Measurements from ENCODE around the gene PCDHA4.
"Not testable (repeated sequence)": the region's sequence is repeated elsewhere in the genome, so short reads cannot be mapped to it uniquely, and the experiment has no call there.

PCDHA4 gene

GRCh38 chr5:140796072-140796717 lies 10.7 kb upstream of the PCDHA4 start:
- H3K9me3 ChIP-seq (ENCODE audit: control insufficient read depth, insufficient read depth, low read depth, low read length); H3K36me3 ChIP-seq (ENCODE audit: control insufficient read depth in 2 of 2, insufficient read depth in 1 of 2, low read length in 2 of 2); H3K27ac ChIP-seq (ENCODE audit: extremely low read depth, low read depth, low read length); H3K4me3 ChIP-seq (ENCODE audit: low read depth, low read length); H3K4me1 ChIP-seq (ENCODE audit: control insufficient read depth, insufficient read depth, low read length); POLR2A ChIA-PET: not testable (repeated sequence)
- CTCF ChIA-PET: interaction anchor here (1.0 to 1.9 kb wide), 2 partner anchors 10 to 11 kb away, joined by 4 to 6 read pairs; partner anchors contain the start of genes PCDHA1 and PCDHA4
- TF ChIP-seq REST (tag by site-specific recombination; IDR thresholded peaks at IDR 0.05): peak; percentile 52; the same call in 1 of the 2 replicates

GRCh38 chr5:140796718-140797095 lies 10.2 kb upstream of the PCDHA4 start:
- Histone ChIP-seq H3K36me3 (ENCODE audit: control insufficient read depth in 2 of 2, insufficient read depth in 1 of 2, low read length in 2 of 2) (no peaks in the 10 kb centered on the region), H3K4me1 (ENCODE audit: control insufficient read depth, insufficient read depth, low read length) (no peaks in the 10 kb centered on the region), H3K9me3 (ENCODE audit: control insufficient read depth, insufficient read depth, low read depth, low read length) (no peaks in the 10 kb centered on the region), H3K4me3 (ENCODE audit: low read depth, low read length) (no peak overlapping the region), H3K27ac (ENCODE audit: extremely low read depth, low read depth, low read length) (no peak overlapping the region)
- TF ChIP-seq ZNF37A (tag by site-specific recombination; IDR thresholded peaks at IDR 0.05) (no peak), GLIS1 (tag by site-specific recombination; IDR thresholded peaks at IDR 0.05) (no peak), ZNF701 (tag by site-specific recombination; IDR thresholded peaks at IDR 0.05) (no peak), ZNF580 (tag by site-specific recombination; IDR thresholded peaks at IDR 0.05) (no peak), SALL2 (tag by site-specific recombination; IDR thresholded peaks at IDR 0.05; ENCODE audit: borderline replicate concordance) (no peak), ZNF132 (tag by site-specific recombination; IDR thresholded peaks at IDR 0.05; ENCODE audit: borderline replicate concordance) (no peak), ZNF16 (tag by site-specific recombination; IDR thresholded peaks at IDR 0.05; ENCODE audit: low read depth) (no peak), KLF9 (tag by site-specific recombination; IDR thresholded peaks at IDR 0.05; ENCODE audit: low read depth) (no peak), ZNF394 (tag by site-specific recombination; IDR thresholded peaks at IDR 0.05; ENCODE audit: borderline replicate concordance) (no peak), SP7 (tag by site-specific recombination; IDR thresholded peaks at IDR 0.05) (no peak), ZNF624 (tag by site-specific recombination; IDR thresholded peaks at IDR 0.05) (no peak), ZNF133 (tag by site-specific recombination; IDR thresholded peaks at IDR 0.05) (no peak), ZNF350 (tag by site-specific recombination; IDR thresholded peaks at IDR 0.05) (no peak), GLI4 (tag by site-specific recombination; IDR thresholded peaks at IDR 0.05) (no peak), ZNF174 (tag by site-specific recombination; IDR thresholded peaks at IDR 0.05) (no peak), ZNF146 (tag by site-specific recombination; IDR thresholded peaks at IDR 0.05) (no peak), ZNF10 (tag by site-specific recombination; IDR thresholded peaks at IDR 0.05) (no peak), ZBTB7A (tag by site-specific recombination; IDR thresholded peaks at IDR 0.05; ENCODE audit: low read depth) (no peak)
- TF ChIP-seq, protein P1, sequence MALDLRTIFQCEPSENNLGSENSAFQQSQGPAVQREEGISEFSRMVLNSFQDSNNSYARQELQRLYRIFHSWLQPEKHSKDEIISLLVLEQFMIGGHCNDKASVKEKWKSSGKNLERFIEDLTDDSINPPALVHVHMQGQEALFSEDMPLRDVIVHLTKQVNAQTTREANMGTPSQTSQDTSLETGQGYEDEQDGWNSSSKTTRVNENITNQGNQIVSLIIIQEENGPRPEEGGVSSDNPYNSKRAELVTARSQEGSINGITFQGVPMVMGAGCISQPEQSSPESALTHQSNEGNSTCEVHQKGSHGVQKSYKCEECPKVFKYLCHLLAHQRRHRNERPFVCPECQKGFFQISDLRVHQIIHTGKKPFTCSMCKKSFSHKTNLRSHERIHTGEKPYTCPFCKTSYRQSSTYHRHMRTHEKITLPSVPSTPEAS (tag by site-specific recombination; IDR thresholded peaks at IDR 0.05): no peak
- ChIA-PET CTCF (no interaction called here), POLR2A (no interaction called here)
